SK-N-MC (cell line): Measurements from ENCODE around the gene PI4K2A.

ENCODE experiments used
- EZH2 ChIP-seq: fragments of 200-600 bp; sonication (generic); IDR thresholded peaks from one replicate; pipeline ENCODE4 v1.6.1; 2017; ENCODE audit warnings: antibody characterized with exemption
- POLR2AphosphoS5 ChIP-seq: IDR thresholded peaks from 2 replicates; pipeline ENCODE4 v1.6.1; 2012; ENCODE audit warnings: mild to moderate bottlenecking, low read depth, low read length, borderline replicate concordance

GRCh38 chr10:97686301-97686961 lies 46.0 kb downstream of the PI4K2A start:
- TF ChIP-seq POLR2AphosphoS5 (no peak), EZH2 (no peak)
